ENCODE results near the gene PMAIP1. TPM values are rescaled to one million over a fixed set of nuclear protein-coding genes. Genes with fewer than 3 reads are reported as not detected.

The PMAIP1 gene
- total RNA-seq, 2 donors from 2014 or later, result not detected

- Histone ChIP-seq H3K4me1 (ENCODE audit: control insufficient read depth in 1 of 2, low read depth in 2 of 2) (peaks cover 12 to 24% of the 10 kb centered on the region in 2 donors), H3K9me3 (no peaks in the 10 kb centered on the region), H3K4me3 (no peak overlapping the region), H3K36me3 (no peaks in the 10 kb centered on the region), H3K27me3 (replicated peaks; ENCODE audit: insufficient read depth) (peaks cover 5% of the 10 kb centered on the region), H3K27ac (no peak overlapping the region)
- no peak for TF ChIP-seq CTCF (IDR thresholded peaks at IDR 0.05)
- ATAC-seq (ENCODE audit: insufficient number of reproducible peaks, low FRiP score, low read depth) (no peak), DNase-seq (ENCODE audit: low spot score) (no peak)
These were observed 1.7 kb upstream of the PMAIP1 start for GRCh38 chr18:59898093-59898492.

GRCh38 chr18:59898609-59899297, 1.0 kb upstream of the PMAIP1 start:
- H3K9me3 ChIP-seq, result no peaks in the 10 kb centered on the region
- no peak for DNase-seq (ENCODE audit: low spot score)
- peak overlapping the region in 1 of 2 donors; percentile 47 for H3K27ac ChIP-seq
- no peak for ATAC-seq (ENCODE audit: insufficient number of reproducible peaks, low FRiP score, low read depth)
- no peak for TF ChIP-seq CTCF (IDR thresholded peaks at IDR 0.05)
- H3K36me3 ChIP-seq, result no peaks in the 10 kb centered on the region
- H3K4me1 ChIP-seq (ENCODE audit: control insufficient read depth in 1 of 2, low read depth in 2 of 2), result peaks cover 12 to 24% of the 10 kb centered on the region in 2 donors
- peak overlapping the region; percentile 82 for H3K4me3 ChIP-seq
- peaks cover 5% of the 10 kb centered on the region for H3K27me3 ChIP-seq (replicated peaks; ENCODE audit: insufficient read depth)

GRCh38 chr18:59900222-59901128, 679 bp downstream of the PMAIP1 start:
- Histone ChIP-seq H3K4me3 (peak overlapping the region; percentile 82), H3K36me3 (no peaks in the 10 kb centered on the region), H3K27me3 (replicated peaks; ENCODE audit: insufficient read depth) (peaks cover 5% of the 10 kb centered on the region), H3K9me3 (no peaks in the 10 kb centered on the region), H3K4me1 (ENCODE audit: control insufficient read depth in 1 of 2, low read depth in 2 of 2) (peaks cover 12 to 24% of the 10 kb centered on the region in 2 donors), H3K27ac (no peak overlapping the region)
- ATAC-seq (ENCODE audit: insufficient number of reproducible peaks, low FRiP score, low read depth) (no peak), DNase-seq (ENCODE audit: low spot score) (no peak)
- no peak for TF ChIP-seq CTCF (IDR thresholded peaks at IDR 0.05)

GRCh38 chr18:59902131-59902992, 2.6 kb downstream of the PMAIP1 start:
- Histone ChIP-seq H3K27ac (no peak overlapping the region), H3K9me3 (no peaks in the 10 kb centered on the region), H3K27me3 (replicated peaks; ENCODE audit: insufficient read depth) (peaks cover 5% of the 10 kb centered on the region), H3K4me1 (ENCODE audit: control insufficient read depth in 1 of 2, low read depth in 2 of 2) (peaks cover 12 to 24% of the 10 kb centered on the region in 2 donors), H3K36me3 (no peaks in the 10 kb centered on the region), H3K4me3 (no peak overlapping the region)
- no peak for TF ChIP-seq CTCF (IDR thresholded peaks at IDR 0.05)
- DNase-seq (ENCODE audit: low spot score) (no peak), ATAC-seq (ENCODE audit: insufficient number of reproducible peaks, low FRiP score, low read depth) (no peak)

All from thoracic aorta (tissue), 2 donors.